DMS153 treated with DMSO at 0.1 percent for 48 hours (cell line): ENCODE results near the gene ST6GALNAC3.

Experiments
- DNase-seq: peaks from one replicate; lab custom pipeline; 2025; ENCODE audit not compliant: unreplicated experiment; lab: John Stamatoyannopoulos, UW

Gene ST6GALNAC3

DNA sequence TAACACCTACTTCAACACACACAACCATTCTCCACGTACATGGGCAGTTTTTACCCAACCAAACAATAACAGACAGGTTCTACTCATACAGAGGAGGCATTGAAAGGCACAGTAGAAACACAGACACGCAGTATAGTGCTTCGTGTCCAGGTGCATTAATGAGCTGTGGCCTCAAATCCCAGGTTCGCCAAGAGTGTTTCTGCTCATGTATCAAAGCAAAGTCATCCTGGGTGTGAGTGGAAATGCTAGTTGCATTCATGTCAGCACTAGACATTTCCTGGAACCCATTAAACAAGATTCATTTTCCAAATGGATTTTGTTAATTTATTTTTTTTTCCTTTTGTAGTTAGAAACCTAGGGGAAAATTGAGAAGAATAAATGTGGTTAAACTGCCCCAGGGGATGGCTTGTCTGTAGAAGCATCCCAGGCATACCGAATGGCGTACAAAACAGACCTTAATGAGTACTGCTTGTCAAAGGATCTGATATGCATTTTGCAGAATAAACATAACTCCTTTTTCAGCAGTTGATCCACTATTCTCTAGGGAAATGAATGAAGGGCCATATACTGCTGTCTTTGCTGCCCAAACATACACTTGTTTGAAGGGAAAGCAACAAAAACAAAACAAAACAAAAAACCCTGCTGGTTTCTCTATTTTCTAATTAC, 494.2 kb downstream of the ST6GALNAC3 start:
- no peak for DNase-seq

- DNase-seq, result no peak
Measured at GRCh38 chr1:76571248-76571647, 496.7 kb downstream of the ST6GALNAC3 start.

DNA sequence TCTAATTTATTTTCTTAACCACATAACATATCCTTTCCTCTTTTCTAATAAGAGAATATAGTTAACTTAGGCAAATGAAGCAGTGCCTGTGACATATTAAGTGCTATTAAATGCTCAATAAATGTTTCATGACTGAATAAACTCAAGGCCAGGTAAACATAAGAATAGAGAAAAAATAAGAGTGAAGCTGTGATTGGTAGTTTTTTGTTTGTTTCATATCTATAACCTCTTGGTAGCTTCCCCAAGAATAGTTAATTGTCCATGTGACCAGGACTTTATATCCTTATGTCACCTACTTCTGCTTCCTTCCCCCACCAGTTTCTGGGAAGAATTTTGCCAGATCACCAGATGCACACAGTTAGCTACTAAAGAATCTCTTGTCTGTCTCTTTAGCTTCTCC, 497.7 kb downstream of the ST6GALNAC3 start:
- DNase-seq, result no peak

- no peak for DNase-seq
Measured at GRCh38 chr1:76576876-76577524, 502.5 kb downstream of the ST6GALNAC3 start.

DNA sequence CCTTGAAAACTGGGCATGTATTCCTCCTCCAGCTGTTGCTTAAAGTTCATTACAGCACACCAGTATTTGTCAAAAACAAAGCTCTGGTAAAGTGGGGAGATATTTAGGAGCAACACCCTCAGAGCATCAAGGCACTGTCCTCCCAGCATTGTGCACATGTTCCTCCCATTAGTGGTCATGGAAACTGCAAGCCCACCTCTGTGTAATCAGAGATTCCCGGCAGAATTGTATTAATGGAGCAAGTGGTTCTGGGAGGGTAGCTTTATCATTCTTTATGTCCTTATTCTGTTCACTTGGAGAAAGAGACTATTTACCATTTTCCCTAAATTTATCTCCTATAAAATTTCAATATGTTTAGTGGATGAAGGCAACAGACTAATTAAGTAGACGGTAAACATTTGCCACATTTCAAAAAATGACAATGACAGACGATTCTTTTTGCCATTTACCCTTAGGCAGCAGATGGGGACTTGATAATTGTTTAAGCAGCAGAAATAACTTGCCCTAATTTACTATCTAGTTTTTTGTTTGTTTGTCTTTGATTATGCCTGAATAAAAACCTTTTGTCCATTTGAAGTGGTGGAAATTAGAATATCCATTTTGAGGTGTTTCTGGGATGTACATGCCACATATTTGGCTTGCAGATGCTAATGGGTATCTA, 503.1 kb downstream of the ST6GALNAC3 start:
- DNase-seq, result no peak

GRCh38 chr1:76580206-76580605, 505.7 kb downstream of the ST6GALNAC3 start:
- no peak for DNase-seq

DNA sequence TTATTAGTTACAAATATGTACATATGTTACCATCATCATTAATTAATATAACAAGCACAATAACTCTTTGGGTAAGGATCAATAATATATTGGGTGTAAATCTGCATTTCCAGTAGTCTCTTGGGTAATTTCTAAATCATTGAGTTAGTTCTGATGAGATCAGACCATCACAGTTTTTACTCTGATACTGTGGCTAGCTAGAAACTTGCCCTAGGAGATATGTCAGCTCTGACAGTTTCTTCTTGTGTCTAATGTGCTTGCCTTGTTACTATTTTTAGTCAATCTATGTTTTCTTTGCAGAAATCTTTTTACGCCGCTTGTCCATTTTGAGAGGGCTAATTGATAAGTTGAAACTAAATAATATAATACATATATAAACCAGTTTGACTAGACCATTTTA, 507.2 kb downstream of the ST6GALNAC3 start:
- DNase-seq, result no peak

DNA sequence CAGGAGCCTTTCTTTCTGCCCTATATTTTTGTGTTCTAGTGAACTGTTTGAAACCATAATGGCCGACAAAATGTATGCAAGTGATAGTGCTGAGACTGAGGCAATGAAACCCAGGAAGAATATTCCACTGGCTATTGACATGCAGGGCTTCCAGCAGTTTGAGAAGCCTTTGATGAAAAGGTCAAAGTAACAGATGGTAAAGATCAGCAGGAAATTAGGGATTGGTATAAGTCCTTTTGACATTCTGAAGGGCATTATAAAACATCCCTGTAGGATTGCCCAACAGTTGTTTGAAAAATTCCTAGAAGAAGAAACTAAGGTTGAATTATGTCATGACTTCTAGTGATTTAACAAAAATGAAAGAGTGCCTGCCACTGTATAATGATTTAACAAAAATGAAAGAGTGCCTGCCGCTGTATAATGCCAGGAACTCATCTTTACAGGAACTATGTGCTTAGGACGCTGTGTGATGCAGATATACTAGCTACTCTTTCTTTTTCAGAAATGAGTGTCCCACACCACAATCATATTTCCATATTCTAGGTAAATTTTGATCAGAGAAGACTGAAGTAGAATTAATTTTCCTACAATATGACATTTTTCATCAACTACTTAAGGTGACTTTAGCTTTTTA, 508.8 kb downstream of the ST6GALNAC3 start:
- no peak for DNase-seq

- DNase-seq, result no peak
Measured at GRCh38 chr1:76583875-76584477, 509.4 kb downstream of the ST6GALNAC3 start.

DNA sequence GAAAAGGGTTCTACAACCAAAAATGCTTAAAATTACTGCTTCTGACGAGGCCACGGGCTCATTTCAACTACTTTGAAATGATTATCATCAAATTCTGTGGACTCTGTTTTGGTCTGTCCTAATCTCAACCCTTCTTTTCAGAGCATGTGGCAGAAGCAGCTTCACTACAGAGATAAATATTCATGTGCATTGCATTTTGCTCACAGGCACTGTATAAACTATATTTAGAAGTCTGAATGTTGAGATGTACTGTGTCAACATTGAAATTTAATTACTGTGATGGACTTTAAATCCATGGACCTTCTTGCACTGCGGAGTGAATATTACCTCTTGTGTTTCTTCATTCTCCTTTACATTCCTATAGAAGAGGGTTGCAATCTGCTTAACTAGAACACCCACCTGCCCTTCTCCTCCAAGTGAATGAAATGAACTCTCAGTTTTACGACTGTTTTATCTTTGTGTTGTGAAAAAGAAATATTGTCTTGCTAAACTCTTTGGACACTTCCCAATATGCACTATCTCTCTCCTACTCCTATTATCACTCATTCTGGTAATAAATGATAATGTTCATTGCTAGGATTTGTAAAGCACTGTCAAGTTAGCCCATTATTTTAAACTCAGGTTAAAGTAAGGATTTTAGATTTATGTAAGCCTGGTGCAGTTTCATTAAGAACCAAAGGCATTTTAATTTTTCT, 511.6 kb downstream of the ST6GALNAC3 start:
- no peak for DNase-seq

DNA sequence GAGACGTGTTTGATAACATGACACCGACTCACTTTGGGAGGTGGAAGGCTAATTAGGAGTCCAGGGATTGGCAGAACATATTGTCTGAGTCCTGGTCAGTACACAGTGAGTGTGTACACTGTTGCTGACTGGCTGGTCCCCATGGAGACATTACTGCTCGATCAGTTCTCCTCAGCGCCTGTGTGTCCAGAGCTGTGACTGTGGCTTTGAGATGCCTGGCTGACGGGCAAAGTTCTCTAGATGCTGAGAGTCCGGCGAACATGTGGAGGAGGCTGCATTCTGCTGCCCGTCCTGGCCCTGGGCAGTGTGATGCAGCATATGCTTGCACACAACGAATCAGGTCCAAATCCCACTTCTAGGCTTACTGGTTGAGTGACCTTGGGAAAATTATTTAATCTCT, 512.7 kb downstream of the ST6GALNAC3 start:
- DNase-seq, result no peak

DNA sequence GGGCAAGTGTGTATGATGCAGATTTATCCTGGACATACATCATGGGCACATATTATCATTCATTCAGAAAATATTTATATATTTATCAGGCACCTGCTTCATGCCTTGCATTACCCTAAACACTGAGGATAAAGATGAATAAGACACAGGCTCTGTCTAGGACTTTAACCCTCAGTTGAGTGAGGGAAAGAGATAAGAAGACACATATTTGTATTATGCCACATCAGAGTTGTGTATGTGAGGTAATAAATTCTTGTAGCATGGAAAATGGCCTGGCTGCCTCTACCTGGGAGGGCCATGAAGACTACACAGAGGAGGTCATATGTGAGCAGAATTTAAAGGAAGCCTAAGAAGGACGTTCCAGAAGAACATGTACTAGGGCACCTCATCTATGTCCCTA, 516.9 kb downstream of the ST6GALNAC3 start:
- no peak for DNase-seq

DNA sequence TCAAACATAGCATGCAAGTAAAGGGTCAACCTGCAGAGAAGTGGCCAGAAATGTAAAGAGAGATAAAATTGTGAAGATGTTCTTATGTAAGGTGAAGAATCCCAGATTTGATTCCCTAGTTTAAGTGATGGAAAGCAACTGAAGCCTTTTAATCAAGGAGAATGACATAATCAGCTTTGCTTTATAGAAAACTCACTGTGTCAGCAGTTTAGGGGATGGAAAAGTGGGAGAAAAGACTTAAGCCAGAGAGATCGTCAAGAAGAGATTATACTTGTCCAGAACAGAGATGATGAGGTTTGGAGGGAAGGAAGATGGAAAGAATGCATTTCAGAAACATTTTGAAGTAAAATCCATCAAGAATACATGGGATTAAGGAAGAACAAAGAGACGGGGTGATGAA, 517.4 kb downstream of the ST6GALNAC3 start:
- no peak for DNase-seq

- no peak for DNase-seq
Measured at GRCh38 chr1:76593141-76593540, 518.6 kb downstream of the ST6GALNAC3 start.

GRCh38 chr1:76593618-76594017, 519.1 kb downstream of the ST6GALNAC3 start:
- no peak for DNase-seq

GRCh38 chr1:76595024-76595423, 520.5 kb downstream of the ST6GALNAC3 start:
- DNase-seq, result no peak

- DNase-seq, result no peak
Measured at GRCh38 chr1:76601465-76601864, 526.9 kb downstream of the ST6GALNAC3 start.

- DNase-seq, result no peak
Measured at GRCh38 chr1:76607717-76608116, 533.2 kb downstream of the ST6GALNAC3 start.

DNA sequence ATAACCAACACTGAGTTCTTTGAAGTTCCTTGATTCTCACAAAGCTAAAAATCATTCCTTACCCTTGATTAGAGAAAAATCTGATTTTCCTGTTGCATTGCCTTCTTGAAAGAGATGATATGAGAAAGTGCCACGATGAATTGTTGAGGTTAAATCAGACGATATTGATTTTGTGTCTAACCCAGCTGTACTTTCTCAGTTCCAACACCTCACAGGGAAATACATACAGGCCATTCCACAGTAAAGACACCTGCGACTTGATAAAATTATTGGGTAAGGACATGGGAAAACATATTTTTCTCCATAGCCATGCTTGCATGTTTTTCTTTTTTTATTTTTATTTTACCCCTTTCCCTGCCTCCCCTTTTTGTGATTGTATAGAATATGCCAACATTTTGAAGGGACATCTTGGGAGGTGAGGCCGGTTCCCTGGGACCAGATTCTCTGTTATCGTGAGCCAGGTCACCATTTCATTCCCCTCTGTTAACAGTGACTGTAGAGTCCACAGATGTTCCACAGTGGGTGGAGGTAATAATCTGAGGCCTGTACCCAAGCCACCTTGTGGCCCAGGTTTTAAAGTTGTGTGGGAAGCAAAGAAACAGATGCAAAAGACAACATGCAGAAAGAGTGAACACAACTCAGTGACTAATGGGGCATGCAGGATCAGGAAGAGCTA, 537.4 kb downstream of the ST6GALNAC3 start:
- no peak for DNase-seq

DNA sequence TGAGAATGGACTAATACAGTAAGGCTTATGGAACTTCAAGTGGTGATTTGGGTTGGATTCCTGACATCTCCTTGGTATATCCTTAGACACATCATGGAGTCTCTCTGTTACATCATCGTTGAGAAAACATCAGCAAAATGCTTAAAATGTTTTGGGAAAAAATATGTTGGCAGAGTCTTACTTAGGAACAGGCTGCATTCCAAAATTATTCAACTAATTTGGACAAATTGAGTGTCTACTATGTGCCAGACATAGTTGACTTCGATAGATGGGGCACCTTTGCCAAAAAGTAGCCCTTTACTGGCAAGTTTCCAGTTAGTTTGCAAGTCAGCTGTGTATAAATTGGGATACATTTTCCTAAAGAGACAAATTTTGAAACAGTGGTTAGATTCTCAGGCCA, 539.3 kb downstream of the ST6GALNAC3 start:
- DNase-seq, result no peak
